HAP-1 (cell line): ENCODE measurements around the gene FBXO24.

Experiments used
- DNase-seq, 2 experiments: peaks; one replicate each; pipeline ENCODE4 v3.0.0-alpha.2; 2016 to 2020; ENCODE audit warnings: low spot score in 2 of 2
- H3K27me3 ChIP-seq: fragments of 250-450 bp; sonication (Bioruptor Pico); 2 replicates; pipeline ENCODE4 v1.5.1; 2020; ENCODE audit warnings: low read depth, mild to moderate bottlenecking, moderate library complexity
- H3K36me3 ChIP-seq: fragments of 250-450 bp; sonication (Bioruptor Pico); replicated peaks from 2 replicates; pipeline ENCODE4 v1.5.1; 2020; ENCODE audit warnings: mild to moderate bottlenecking
- H3K4me1 ChIP-seq: fragments of 250-450 bp; sonication (Bioruptor Pico); 2 replicates; pipeline ENCODE4 v1.5.1; 2020; ENCODE audit warnings: mild to moderate bottlenecking
- H3K4me3 ChIP-seq: fragments of 250-450 bp; sonication (Bioruptor Pico); 2 replicates; pipeline ENCODE4 v1.5.1; 2020; ENCODE audit warnings: mild to moderate bottlenecking, moderate library complexity
- H3K9me3 ChIP-seq: fragments of 250-450 bp; sonication (Bioruptor Pico); 2 replicates; pipeline ENCODE4 v1.5.1; 2020; ENCODE audit warnings: mild to moderate bottlenecking, moderate library complexity
- in situ Hi-C: fragments of 300-500 bp; cut with MboI; formaldehyde crosslinking; loops from 3 replicates; pipeline ENCODE4 v1.14.3; 2020; ENCODE audit warnings: low sequenced_read_pairs, inconsistent platforms, mixed read lengths

Gene FBXO24

GRCh38 chr7:100582650-100583049 lies 3.5 kb upstream of the FBXO24 start:
- H3K9me3 ChIP-seq, result no peaks in the 10 kb centered on the region
- H3K4me3 ChIP-seq, result no peak overlapping the region
- no peaks in the 10 kb centered on the region for H3K27me3 ChIP-seq
- in situ Hi-C loops, result no loop called here
- peaks cover 20% of the 10 kb centered on the region for H3K36me3 ChIP-seq
- no peak for DNase-seq
- H3K4me1 ChIP-seq, result peaks cover 4% of the 10 kb centered on the region

DNA sequence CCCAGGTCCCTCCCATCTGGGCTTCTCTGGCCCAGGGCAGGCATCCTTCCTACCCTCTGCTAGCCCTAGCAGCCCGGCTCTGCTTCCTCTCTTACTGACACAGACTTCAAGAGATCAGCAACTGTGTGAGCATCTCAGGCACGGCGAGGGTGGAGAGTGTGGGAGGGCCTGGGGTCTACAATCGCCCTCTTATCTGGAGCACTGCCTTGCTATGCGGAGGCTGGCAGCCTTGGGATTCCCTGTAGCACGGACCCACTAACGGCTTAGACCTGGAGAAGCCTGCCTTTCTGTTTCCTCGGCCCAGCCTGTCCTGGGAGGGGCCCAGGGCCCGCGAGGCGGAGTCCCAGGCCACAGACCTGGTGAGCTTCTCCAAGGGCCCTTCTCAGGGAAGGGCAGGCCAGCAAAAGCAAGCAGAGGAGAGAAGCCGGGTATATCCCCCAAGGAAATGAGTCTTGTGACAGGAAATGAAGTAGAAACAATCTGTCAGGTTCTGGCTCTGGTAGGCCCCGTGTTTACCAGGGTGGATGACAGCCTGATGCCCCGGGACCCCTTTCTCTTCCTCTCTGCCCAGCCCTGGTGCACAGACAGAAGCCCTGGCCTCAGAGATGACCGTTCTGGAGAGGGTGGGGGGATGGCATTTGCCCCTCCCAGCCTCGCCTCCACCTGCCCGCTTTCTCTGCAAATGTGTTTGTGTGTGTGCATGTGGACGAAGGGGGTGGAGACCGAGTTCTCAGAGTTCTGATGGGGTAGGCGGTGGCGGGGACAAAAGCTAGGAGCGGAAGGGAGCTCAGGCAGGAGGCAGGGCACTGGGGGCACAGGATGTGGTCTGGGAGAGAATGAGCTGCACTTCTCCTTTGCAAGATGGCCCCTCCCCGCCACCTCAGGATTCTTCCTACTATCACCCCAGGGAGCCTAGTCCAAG lies 2.7 kb upstream of the FBXO24 start:
- Histone ChIP-seq H3K9me3 (no peaks in the 10 kb centered on the region), H3K27me3 (no peaks in the 10 kb centered on the region), H3K4me1 (peaks cover 4% of the 10 kb centered on the region), H3K36me3 (peaks cover 13% of the 10 kb centered on the region), H3K4me3 (no peak overlapping the region)
- no peak for DNase-seq
- in situ Hi-C loops, result no loop called here

- Histone ChIP-seq H3K4me1 (peaks cover 4% of the 10 kb centered on the region), H3K36me3 (peaks cover 13% of the 10 kb centered on the region)
- in situ Hi-C loops, result no loop called here
Observed at GRCh38 chr7:100584054-100584682, 2.0 kb upstream of the FBXO24 start.

GRCh38 chr7:100584683-100585510 lies 1.2 kb upstream of the FBXO24 start:
- DNase-seq, result peak in 1 of 2 experiments; percentile 54
- H3K27me3 ChIP-seq, result no peaks in the 10 kb centered on the region
- no peaks in the 10 kb centered on the region for H3K9me3 ChIP-seq
- H3K4me3 ChIP-seq, result peak overlapping the region; percentile 76
- in situ Hi-C loops, result no loop called here
- H3K36me3 ChIP-seq, result peaks cover 10% of the 10 kb centered on the region; the same call in 1 of the 2 replicates
- peaks cover 4% of the 10 kb centered on the region for H3K4me1 ChIP-seq

More at GRCh38 chr7:100584054-100584682, 2.0 kb upstream of the FBXO24 start:
- DNase-seq, result no peak
- Histone ChIP-seq H3K9me3 (no peaks in the 10 kb centered on the region), H3K27me3 (no peaks in the 10 kb centered on the region), H3K4me3 (peak overlapping the region; percentile 76; the same call in 1 of the 2 replicates)

DNA sequence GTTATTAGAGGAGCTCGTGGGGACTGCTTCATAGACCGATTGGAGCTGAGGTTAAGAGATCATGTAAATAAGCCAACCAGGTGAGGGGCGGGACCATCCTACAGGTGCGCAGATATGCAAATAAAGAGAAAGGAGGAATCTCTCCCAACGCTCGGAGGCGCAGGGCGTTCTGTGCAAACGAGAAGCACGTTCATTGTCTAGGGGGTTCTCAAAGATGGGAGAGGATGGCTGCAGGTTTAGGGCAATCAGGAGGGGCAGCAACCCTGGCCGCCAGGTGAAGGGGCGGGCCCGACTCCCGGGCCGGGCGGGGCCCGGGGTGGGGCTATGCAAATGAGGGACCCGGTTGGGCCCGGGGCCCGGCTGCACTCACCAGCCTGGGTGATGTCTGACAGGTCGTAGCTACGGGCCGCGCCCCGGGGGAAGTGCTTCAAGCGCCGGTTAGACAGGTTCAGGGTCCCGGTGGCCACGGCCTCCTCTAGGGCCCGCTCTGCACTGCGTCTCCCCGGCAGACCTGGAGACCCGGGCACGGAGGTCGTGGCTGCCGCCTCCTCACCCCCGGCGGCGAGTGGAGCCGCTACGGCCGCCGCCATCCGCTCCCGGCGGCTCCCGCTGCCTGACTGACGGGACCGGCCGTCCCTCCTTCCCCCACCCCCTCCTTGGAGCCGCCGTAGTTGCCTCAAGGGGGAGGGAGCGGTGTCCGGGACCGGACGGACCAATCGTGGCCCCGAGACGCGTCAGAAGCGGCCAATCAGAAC lies 440 bp upstream of the FBXO24 start, which contains the start of gene LRCH4:
Gene LRCH4, minus strand, starts transcription at position 619 of the 755 bp plus-strand sequence. Its CDS starts 29 bp downstream, at position 590.
- Histone ChIP-seq H3K27me3 (no peaks in the 10 kb centered on the region), H3K36me3 (peaks cover 8% of the 10 kb centered on the region; the same call in 1 of the 2 replicates), H3K4me1 (peaks cover 4% of the 10 kb centered on the region), H3K4me3 (peak within 1 kb of the TSS; percentile 76), H3K9me3 (no peaks in the 10 kb centered on the region)
- in situ Hi-C loops, result no loop called here
- DNase-seq, result peak in 1 of 2 experiments; percentile 64

- peaks cover 4% of the 10 kb centered on the region for H3K4me1 ChIP-seq
- H3K36me3 ChIP-seq, result no peaks in the 10 kb centered on the region
- in situ Hi-C loops, result no loop called here
- H3K9me3 ChIP-seq, result no peaks in the 10 kb centered on the region
- H3K27me3 ChIP-seq, result no peaks in the 10 kb centered on the region
- no peak overlapping the region for H3K4me3 ChIP-seq
- DNase-seq, result peak; percentile 28 to 50
Observed at GRCh38 chr7:100588438-100588837, 2.3 kb downstream of the FBXO24 start.

GRCh38 chr7:100589341-100589947 lies 3.3 kb downstream of the FBXO24 start:
- peaks cover 4% of the 10 kb centered on the region for H3K4me1 ChIP-seq
- H3K27me3 ChIP-seq, result no peaks in the 10 kb centered on the region
- no peak for DNase-seq
- in situ Hi-C loops, result no loop called here
- no peaks in the 10 kb centered on the region for H3K36me3 ChIP-seq
- no peaks in the 10 kb centered on the region for H3K9me3 ChIP-seq
- H3K4me3 ChIP-seq, result no peak overlapping the region

GRCh38 chr7:100590077-100590737 lies 4.1 kb downstream of the FBXO24 start:
- Histone ChIP-seq H3K4me1 (no peaks in the 10 kb centered on the region), H3K27me3 (no peaks in the 10 kb centered on the region), H3K36me3 (no peaks in the 10 kb centered on the region), H3K4me3 (no peak overlapping the region), H3K9me3 (no peaks in the 10 kb centered on the region)
- in situ Hi-C loops, result no loop called here
- DNase-seq, result no peak

DNA sequence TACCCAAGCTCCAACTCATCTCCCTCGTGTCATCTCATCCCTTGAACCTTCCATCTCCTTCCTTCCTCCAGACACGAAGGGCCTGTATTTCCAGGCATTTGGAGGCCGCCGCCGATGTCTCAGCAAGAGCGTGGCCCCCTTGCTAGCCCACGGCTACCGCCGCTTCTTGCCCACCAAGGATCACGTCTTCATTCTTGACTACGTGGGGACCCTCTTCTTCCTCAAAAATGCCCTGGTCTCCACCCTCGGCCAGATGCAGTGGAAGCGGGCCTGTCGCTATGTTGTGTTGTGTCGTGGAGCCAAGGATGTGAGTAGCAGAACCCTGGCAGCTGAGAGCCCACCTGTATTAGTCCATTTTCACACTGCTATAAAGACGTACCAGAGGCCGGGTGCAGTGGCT lies 5.5 kb downstream of the FBXO24 start:
- in situ Hi-C loops, result no loop called here

GRCh38 chr7:100595188-100595587 lies 9.1 kb downstream of the FBXO24 start:
- in situ Hi-C loops, result no loop called here
- H3K4me1 ChIP-seq, result no peaks in the 10 kb centered on the region
- H3K36me3 ChIP-seq, result no peaks in the 10 kb centered on the region
- no peak for DNase-seq
- no peaks in the 10 kb centered on the region for H3K9me3 ChIP-seq
- no peak overlapping the region for H3K4me3 ChIP-seq
- no peaks in the 10 kb centered on the region for H3K27me3 ChIP-seq

More for the DNA sequence above, 5.5 kb downstream of the FBXO24 start:
- no peaks in the 10 kb centered on the region for H3K9me3 ChIP-seq
- H3K27me3 ChIP-seq, result no peaks in the 10 kb centered on the region
- no peaks in the 10 kb centered on the region for H3K36me3 ChIP-seq
- H3K4me3 ChIP-seq, result no peak overlapping the region
- DNase-seq, result no peak
- H3K4me1 ChIP-seq, result no peaks in the 10 kb centered on the region

DNA sequence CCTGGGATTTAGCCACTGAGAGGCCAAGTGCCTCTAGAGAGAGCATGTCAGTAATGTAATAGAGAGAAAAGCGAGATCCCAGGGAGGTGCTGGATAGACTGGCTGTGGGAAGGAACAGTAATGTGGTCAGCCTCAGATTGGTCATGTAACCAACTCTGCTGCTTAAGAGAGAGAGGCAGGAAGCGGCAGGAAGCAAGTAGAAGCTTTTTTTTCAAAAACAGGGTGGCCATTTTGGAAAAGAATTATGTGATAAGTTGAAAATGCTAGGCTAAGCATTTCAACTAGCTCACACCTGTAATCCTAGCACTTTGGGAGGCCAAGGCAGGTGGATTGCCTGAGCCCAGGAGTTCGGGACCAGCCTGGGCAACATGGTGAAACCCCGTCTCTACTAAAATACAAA lies 12.3 kb downstream of the FBXO24 start:
- H3K9me3 ChIP-seq, result no peaks in the 10 kb centered on the region
- DNase-seq, result no peak
- no peak overlapping the region for H3K4me3 ChIP-seq
- H3K4me1 ChIP-seq, result peaks cover 3% of the 10 kb centered on the region; the same call in 1 of the 2 replicates
- H3K36me3 ChIP-seq, result no peaks in the 10 kb centered on the region
- in situ Hi-C loops, result no loop called here
- no peaks in the 10 kb centered on the region for H3K27me3 ChIP-seq
